ENCODE measurements around the gene MTCH2. TPM values are rescaled to one million over a fixed set of nuclear protein-coding genes. Genes with fewer than 3 reads are reported as not detected.

MTCH2 gene
- total RNA-seq, 1 experiment from 2014 or later: 230 TPM

GRCh38 chr11:47603295-47603694 is 39.1 kb downstream of the MTCH2 start:
- Histone ChIP-seq H3K36me3 (ENCODE audit: control insufficient read depth, insufficient read depth, low read length) (no peaks in the 10 kb centered on the region), H3K9me3 (ENCODE audit: control insufficient read depth, insufficient read depth, low read depth, low read length) (no peaks in the 10 kb centered on the region), H3K27me3 (ENCODE audit: control insufficient read depth, insufficient read depth, low read length) (no peaks in the 10 kb centered on the region), H3K4me3 (ENCODE audit: low read depth in 2 of 2, low read length in 2 of 2) (no peak overlapping the region), H3K4me1 (ENCODE audit: control insufficient read depth, insufficient read depth, low read length) (no peaks in the 10 kb centered on the region), H3K27ac (ENCODE audit: low read length) (no peak overlapping the region)
- TF ChIP-seq POLR2AphosphoS5 (IDR thresholded peaks at IDR 0.05; ENCODE audit: low read depth, low read length): no peak
- no peak for TF ChIP-seq REST (IDR thresholded peaks at IDR 0.05; ENCODE audit: insufficient read depth in 1 of 2, low read depth in 2 of 2, low read length in 1 of 2)
- TF ChIP-seq SIN3A (IDR thresholded peaks at IDR 0.05; ENCODE audit: borderline replicate concordance, insufficient read depth, low read depth, low read length): no peak
- TF ChIP-seq TCF7L2 (IDR thresholded peaks at IDR 0.05; ENCODE audit: low read depth, low read length): no peak
- no peak for TF ChIP-seq CTCF (IDR thresholded peaks at IDR 0.05)
- POLR2A ChIA-PET: no interaction called here
- ATAC-seq (no peak), DNase-seq (ENCODE audit: low read depth, low spot score) (no peak)
- in situ Hi-C loops (cut with HindIII; ENCODE audit: low pct_unique_long_range_greater_than_20kb, low sequenced_read_pairs) (no loop called here), intact Hi-C loops (cut with micrococcal nuclease; ENCODE audit: unreplicated experiment) (no loop called here)
- CTCF ChIA-PET: no interaction called here
- no TSS peak for BruUV-seq (replicated peaks)

GRCh38 chr11:47599902-47600301 is 42.5 kb downstream of the MTCH2 start:
- H3K27ac ChIP-seq (ENCODE audit: low read length): no peak overlapping the region
- no peak for TF ChIP-seq TCF7L2 (IDR thresholded peaks at IDR 0.05; ENCODE audit: low read depth, low read length)
- TF ChIP-seq CTCF (IDR thresholded peaks at IDR 0.05): no peak
- TF ChIP-seq REST (IDR thresholded peaks at IDR 0.05; ENCODE audit: insufficient read depth in 1 of 2, low read depth in 2 of 2, low read length in 1 of 2): no peak
- TF ChIP-seq SIN3A (IDR thresholded peaks at IDR 0.05; ENCODE audit: borderline replicate concordance, insufficient read depth, low read depth, low read length): no peak
- no peak for TF ChIP-seq POLR2AphosphoS5 (IDR thresholded peaks at IDR 0.05; ENCODE audit: low read depth, low read length)
- ChIA-PET POLR2A (no interaction called here), CTCF (no interaction called here)
- H3K9me3 ChIP-seq (ENCODE audit: control insufficient read depth, insufficient read depth, low read depth, low read length): no peaks in the 10 kb centered on the region
- no TSS peak for BruUV-seq (replicated peaks)
- no peak overlapping the region for H3K4me3 ChIP-seq (ENCODE audit: low read depth in 2 of 2, low read length in 2 of 2)
- intact Hi-C loops (cut with micrococcal nuclease; ENCODE audit: unreplicated experiment): no loop called here
- no peaks in the 10 kb centered on the region for H3K36me3 ChIP-seq (ENCODE audit: control insufficient read depth, insufficient read depth, low read length)
- in situ Hi-C loops (cut with HindIII; ENCODE audit: low pct_unique_long_range_greater_than_20kb, low sequenced_read_pairs): no loop called here
- H3K27me3 ChIP-seq (ENCODE audit: control insufficient read depth, insufficient read depth, low read length): no peaks in the 10 kb centered on the region
- no peaks in the 10 kb centered on the region for H3K4me1 ChIP-seq (ENCODE audit: control insufficient read depth, insufficient read depth, low read length)
- DNase-seq (ENCODE audit: low read depth, low spot score) (no peak), ATAC-seq (no peak)

Data from Panc1 (cell line).